ENCODE results near the gene EREG.
A peak's percentile ranks its signal among the peaks of the same experiment; 100 is the strongest.

The EREG gene, protein sequence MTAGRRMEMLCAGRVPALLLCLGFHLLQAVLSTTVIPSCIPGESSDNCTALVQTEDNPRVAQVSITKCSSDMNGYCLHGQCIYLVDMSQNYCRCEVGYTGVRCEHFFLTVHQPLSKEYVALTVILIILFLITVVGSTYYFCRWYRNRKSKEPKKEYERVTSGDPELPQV

DNA sequence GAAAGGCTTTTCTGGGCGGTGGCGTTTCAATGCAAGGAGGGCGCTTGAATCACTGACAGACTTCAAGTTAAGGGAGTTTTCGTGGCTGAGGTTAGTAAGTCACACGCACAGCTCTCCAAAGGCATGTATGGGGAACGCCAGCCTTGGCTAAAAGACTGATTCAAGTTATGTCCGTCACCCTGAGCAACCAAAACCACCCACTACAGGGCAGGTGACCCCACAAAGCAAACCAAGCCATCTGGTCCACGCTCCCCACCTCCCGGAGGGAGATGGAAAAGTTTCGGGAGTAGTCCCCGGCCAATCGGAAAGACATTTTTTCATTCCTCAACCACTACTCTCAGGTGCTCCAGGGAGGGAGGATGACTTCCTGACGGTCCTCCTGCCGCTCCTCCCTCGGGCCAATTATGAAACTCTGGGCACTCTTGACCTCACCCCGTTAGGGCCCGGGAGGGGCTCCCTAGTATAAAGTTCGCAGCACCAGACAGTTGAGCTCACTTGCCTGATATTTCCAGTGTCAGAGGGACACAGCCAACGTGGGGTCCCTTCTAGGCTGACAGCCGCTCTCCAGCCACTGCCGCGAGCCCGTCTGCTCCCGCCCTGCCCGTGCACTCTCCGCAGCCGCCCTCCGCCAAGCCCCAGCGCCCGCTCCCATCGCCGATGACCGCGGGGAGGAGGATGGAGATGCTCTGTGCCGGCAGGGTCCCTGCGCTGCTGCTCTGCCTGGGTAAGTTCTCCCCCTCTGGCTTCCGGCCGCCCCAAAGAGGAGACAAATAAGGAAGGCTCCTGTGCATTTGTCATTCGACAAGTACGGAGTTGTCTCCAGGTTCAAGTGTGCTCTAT is at the start of gene EREG:
TSS of gene EREG (plus strand) at position 494 of the 840 bp plus-strand sequence. CDS start at position 658, 164 bp downstream.
- peaks cover 52% of the 10 kb centered on the region for H3K27me3 Mint-ChIP-seq
- H3K9me3 Mint-ChIP-seq, result no peaks in the 10 kb centered on the region
- no peaks in the 10 kb centered on the region for H3K36me3 Mint-ChIP-seq (ENCODE audit: low read depth)
- peak within 1 kb of the TSS; percentile 61 for H3K4me3 Mint-ChIP-seq
- H3K4me1 Mint-ChIP-seq (ENCODE audit: low read depth), result peaks cover 14% of the 10 kb centered on the region
- H3K27ac Mint-ChIP-seq, result no peak within 1 kb of the TSS
- DNase-seq, result peak; percentile 41

DNA sequence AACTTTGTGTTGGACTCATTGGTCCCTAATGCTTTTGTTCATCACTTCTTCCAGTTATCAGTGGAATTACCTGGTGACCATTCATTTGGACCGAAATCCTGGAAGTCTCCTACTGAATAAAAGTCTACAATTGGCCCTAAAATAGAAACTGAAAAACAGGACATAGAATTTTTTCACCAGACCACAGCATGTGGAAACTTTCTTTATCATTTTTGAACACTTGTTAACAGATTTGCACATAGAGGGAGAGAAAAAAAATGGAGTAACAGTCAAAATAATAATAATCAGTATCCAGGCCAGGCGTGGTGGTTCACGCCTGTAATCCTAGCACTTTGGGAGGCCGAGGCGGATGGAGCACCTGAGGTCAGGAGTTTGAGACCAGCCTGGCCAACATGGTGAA is 49.6 kb upstream of the EREG start:
- H3K27me3 Mint-ChIP-seq, result no peaks in the 10 kb centered on the region
- H3K4me3 Mint-ChIP-seq, result no peak overlapping the region
- H3K9me3 Mint-ChIP-seq, result no peaks in the 10 kb centered on the region
- peaks cover under 1% of the 10 kb centered on the region for H3K4me1 Mint-ChIP-seq (ENCODE audit: low read depth)
- DNase-seq, result no peak
- H3K27ac Mint-ChIP-seq, result no peak overlapping the region
- H3K36me3 Mint-ChIP-seq (ENCODE audit: low read depth), result no peaks in the 10 kb centered on the region

DNA sequence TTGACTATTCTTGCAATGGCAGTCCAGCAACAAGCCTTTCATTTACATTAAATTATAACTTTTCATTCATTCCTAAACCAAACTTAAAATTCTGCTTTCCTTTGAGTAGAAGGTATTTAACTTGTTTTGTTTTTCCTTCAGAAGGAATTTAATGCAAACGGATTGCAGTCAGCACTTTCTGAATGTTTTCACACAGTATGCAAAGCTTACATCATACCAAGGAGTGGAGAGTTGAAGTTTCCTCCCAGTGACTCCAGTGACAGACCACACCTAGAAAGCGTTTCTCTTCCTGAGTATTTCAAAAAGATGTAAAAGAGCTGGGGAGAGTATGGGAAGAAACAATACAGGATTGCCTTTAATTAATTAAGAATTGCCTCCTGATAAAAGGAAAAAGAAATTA is 48.5 kb upstream of the EREG start:
- no peak for DNase-seq
- Mint-ChIP-seq H3K36me3 (ENCODE audit: low read depth) (no peaks in the 10 kb centered on the region), H3K27ac (no peak overlapping the region), H3K27me3 (no peaks in the 10 kb centered on the region), H3K9me3 (no peaks in the 10 kb centered on the region), H3K4me1 (ENCODE audit: low read depth) (peaks cover 3% of the 10 kb centered on the region), H3K4me3 (no peak overlapping the region)

DNA sequence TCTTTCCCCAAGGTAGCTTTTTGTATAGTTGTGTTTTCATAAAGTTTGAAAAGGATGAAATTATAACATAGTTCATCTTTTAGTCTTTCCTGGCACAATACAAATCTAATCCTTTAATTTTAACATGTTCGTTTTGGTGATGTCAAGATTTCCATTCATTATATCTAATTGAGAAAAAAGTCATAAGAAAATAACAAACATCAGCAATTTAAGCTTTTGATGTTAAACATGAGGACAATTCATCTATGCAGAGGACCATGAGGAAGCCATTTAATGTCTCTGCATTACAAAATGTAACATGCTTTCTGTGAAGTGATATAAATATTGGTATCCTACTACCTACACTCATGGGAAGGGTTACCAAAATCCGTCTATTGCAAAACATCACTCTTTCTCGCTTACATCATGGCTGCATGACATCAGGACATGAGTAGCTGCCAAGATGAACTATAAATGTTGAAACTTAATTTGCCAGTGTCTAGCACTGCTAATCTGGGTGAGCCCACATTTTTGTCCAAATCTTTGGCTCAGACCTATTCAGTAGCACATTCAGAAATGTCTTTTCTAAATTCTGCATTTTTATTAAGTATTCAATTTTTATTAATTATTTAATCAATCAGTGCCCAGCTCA is 47.2 kb upstream of the EREG start:
- H3K27me3 Mint-ChIP-seq, result peaks cover 7% of the 10 kb centered on the region
- H3K36me3 Mint-ChIP-seq (ENCODE audit: low read depth), result no peaks in the 10 kb centered on the region
- H3K27ac Mint-ChIP-seq, result no peak overlapping the region
- no peak for DNase-seq
- H3K9me3 Mint-ChIP-seq, result no peaks in the 10 kb centered on the region
- peaks cover 3% of the 10 kb centered on the region for H3K4me1 Mint-ChIP-seq (ENCODE audit: low read depth)
- H3K4me3 Mint-ChIP-seq, result no peak overlapping the region

DNA sequence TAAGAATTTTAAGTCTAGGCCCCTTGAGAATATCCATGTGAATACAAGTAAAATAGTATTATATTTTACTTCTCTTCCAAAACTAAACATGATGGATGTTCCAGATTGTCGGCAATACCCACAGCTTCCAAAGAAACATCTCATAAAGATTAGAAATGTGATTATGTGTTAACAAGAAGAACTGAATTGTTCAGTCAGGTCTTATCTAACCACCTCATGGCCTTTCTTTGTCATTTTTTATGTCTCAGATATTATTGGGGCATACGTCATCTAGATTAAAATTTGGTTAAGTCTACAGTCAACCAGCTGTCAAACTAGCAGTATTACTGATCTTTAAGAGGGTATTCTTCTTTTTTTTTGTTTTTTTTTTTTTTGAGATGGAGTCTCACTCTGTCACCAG is 46.7 kb upstream of the EREG start:
- no peak overlapping the region for H3K4me3 Mint-ChIP-seq
- DNase-seq, result no peak
- peaks cover 3% of the 10 kb centered on the region for H3K4me1 Mint-ChIP-seq (ENCODE audit: low read depth)
- H3K27ac Mint-ChIP-seq, result no peak overlapping the region
- peaks cover 7% of the 10 kb centered on the region for H3K27me3 Mint-ChIP-seq
- no peaks in the 10 kb centered on the region for H3K36me3 Mint-ChIP-seq (ENCODE audit: low read depth)
- H3K9me3 Mint-ChIP-seq, result no peaks in the 10 kb centered on the region

DNA sequence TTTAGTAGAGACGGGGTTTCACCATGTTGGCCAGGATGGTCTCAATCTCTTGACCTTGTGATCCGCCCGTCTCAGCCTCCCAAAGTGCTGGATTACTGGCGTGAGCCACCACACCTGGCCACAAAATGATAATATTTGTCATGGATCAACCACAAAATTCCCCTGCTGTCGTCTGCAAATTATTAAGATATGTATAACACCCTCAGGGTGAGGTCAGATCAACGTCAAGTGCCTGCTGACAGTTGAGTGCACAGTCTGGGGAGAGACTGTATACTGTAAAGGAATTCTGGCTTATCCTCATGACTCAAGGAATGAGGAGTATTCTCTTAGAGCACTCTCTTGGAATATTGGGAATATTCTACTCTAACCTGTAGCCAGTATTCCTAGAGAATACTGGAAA is 45.5 kb upstream of the EREG start:
- no peak overlapping the region for H3K27ac Mint-ChIP-seq
- no peak for DNase-seq
- no peaks in the 10 kb centered on the region for H3K9me3 Mint-ChIP-seq
- peaks cover 3% of the 10 kb centered on the region for H3K4me1 Mint-ChIP-seq (ENCODE audit: low read depth)
- H3K36me3 Mint-ChIP-seq (ENCODE audit: low read depth), result no peaks in the 10 kb centered on the region
- no peak overlapping the region for H3K4me3 Mint-ChIP-seq
- peaks cover 17% of the 10 kb centered on the region for H3K27me3 Mint-ChIP-seq

DNA sequence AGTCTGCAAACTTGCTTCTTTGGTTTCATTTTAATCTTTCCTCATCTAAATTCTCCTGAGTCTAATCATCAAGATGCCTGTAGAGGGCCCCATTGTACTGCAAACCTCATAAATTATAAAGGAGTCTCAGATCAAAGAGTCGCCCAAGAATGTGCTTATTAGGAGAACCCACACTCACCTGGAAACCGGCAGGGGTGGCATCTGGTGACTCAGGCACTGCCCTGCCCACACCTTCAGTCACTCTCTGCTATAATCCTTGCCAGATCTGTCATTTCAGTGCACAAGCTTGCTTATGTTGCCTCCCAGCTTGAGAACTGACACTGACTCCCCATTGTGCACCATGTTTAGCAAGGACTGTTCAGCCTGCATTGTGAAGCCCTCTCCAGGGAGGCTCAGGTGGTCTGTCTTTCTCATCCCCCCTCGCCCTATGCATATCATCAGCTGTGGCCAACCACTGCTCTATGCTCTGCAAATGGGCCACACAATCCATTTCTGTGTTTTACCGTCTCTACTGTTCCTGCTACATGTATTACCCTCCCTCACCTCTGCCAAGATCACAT is 44.3 kb upstream of the EREG start:
- Mint-ChIP-seq H3K4me1 (ENCODE audit: low read depth) (peaks cover 3% of the 10 kb centered on the region), H3K9me3 (no peaks in the 10 kb centered on the region), H3K27ac (no peak overlapping the region), H3K4me3 (no peak overlapping the region), H3K27me3 (peaks cover 19% of the 10 kb centered on the region), H3K36me3 (ENCODE audit: low read depth) (no peaks in the 10 kb centered on the region)
- peak; percentile 37 for DNase-seq

DNA sequence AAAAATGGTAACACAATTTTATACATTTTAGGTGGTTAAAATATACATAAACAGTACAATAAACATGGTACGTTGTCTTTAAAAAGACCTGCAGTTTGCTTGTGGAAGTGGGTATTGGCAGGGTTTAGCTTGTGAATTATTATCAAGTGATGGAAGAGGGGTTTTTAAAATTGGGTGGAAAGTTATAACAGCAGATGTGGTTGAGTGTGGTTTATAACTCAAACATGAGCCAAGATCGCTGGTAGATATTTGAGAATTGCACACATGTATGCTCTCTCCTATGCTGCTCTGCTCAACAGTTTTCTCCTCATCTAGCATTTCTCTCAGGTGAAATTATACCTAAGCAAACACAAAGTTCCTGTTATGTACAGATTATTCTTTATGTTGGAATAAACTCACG is 42.6 kb upstream of the EREG start:
- Mint-ChIP-seq H3K9me3 (no peaks in the 10 kb centered on the region), H3K4me1 (ENCODE audit: low read depth) (peaks cover 3% of the 10 kb centered on the region), H3K4me3 (no peak overlapping the region), H3K27ac (no peak overlapping the region), H3K36me3 (ENCODE audit: low read depth) (no peaks in the 10 kb centered on the region), H3K27me3 (peaks cover 21% of the 10 kb centered on the region)
- DNase-seq, result no peak

DNA sequence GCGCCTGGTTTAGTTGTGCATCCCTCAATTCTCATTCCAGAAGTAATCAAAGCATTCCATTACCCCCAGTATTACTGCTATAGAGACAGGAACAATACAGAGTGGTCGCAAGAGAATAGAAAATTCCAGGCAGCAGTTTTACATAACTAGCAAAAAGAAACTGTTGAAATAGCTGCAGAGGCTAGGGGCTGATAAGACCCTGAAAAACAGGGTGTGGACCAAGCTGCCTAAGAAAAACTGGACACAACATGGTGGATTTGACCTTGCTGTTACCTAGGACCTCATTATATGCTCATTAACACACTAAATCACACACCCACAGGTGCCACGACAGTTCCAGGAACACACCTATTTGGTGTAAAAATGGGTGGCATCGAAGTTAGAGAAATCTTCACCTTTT is 41.3 kb upstream of the EREG start:
- H3K36me3 Mint-ChIP-seq (ENCODE audit: low read depth), result no peaks in the 10 kb centered on the region
- no peaks in the 10 kb centered on the region for H3K9me3 Mint-ChIP-seq
- H3K4me1 Mint-ChIP-seq (ENCODE audit: low read depth), result peaks cover 3% of the 10 kb centered on the region
- H3K4me3 Mint-ChIP-seq, result no peak overlapping the region
- no peak for DNase-seq
- no peak overlapping the region for H3K27ac Mint-ChIP-seq
- peaks cover 28% of the 10 kb centered on the region for H3K27me3 Mint-ChIP-seq

DNA sequence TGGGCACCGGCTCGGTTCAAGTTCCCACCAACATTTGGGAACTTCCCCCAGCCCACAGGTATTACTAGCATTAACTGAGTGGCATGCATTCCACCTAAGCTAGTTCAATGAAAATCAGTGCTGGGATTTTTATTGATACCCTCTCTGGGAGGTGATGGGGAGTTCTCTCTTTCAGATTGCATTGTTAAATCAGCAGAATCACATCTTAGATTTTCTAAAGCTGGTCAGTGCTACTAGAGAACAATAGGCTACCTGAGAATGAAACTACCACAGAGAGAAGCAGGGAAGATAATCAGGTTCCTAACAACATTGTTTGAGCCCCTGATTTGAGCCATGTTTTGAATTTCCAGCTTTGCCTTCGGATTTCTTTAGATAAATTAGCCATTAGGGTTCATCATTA is 40.7 kb upstream of the EREG start:
- Mint-ChIP-seq H3K4me1 (ENCODE audit: low read depth) (peaks cover 3% of the 10 kb centered on the region), H3K27me3 (peaks cover 34% of the 10 kb centered on the region)

DNA sequence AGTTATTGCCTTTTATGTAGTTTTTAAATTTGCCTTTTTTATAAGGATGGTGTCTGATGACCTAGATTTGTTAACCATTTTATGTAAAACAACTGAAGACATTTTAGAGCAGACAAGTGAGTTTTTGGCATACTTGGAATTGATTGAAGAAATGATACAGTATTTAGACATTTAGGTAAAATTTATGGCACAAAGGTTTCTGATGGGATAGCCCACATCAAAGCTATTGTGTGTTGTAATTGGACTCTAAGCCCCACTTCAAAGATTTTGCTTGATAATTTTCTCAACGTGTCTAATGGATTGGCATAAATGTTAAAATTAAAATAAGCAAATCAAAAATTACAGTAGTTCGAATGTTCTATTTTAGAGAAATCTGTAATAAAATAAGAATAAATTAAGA is 39.1 kb upstream of the EREG start:
- DNase-seq, result no peak

More for the DNA sequence above, 40.7 kb upstream of the EREG start:
- H3K9me3 Mint-ChIP-seq, result no peaks in the 10 kb centered on the region
- H3K4me3 Mint-ChIP-seq, result no peak overlapping the region
- DNase-seq, result no peak
- no peaks in the 10 kb centered on the region for H3K36me3 Mint-ChIP-seq (ENCODE audit: low read depth)
- H3K27ac Mint-ChIP-seq, result no peak overlapping the region

DNA sequence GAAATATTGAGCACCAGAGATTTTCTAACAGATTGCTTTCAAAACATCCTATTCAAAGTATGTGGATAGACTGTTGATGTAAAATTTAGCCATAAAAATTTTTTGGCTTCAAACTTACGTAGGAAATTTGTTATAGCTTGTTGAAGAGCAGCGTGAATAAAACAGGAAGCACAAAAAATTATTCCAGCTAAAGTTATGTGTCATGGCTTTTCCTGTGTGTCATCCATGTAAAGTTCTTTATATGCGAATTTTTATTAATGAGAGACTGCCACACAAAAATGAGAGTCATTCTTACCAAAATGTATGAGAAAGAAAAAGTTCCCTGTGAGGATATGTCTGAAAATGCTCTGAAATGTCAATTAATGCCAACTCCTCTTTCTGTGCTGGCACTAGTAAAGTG is 37.2 kb upstream of the EREG start:
- H3K9me3 Mint-ChIP-seq, result no peaks in the 10 kb centered on the region
- H3K4me3 Mint-ChIP-seq, result no peak overlapping the region
- H3K36me3 Mint-ChIP-seq (ENCODE audit: low read depth), result no peaks in the 10 kb centered on the region
- H3K27me3 Mint-ChIP-seq, result peaks cover 33% of the 10 kb centered on the region
- H3K27ac Mint-ChIP-seq, result no peak overlapping the region
- H3K4me1 Mint-ChIP-seq (ENCODE audit: low read depth), result no peaks in the 10 kb centered on the region
- no peak for DNase-seq

More for the DNA sequence above, 39.1 kb upstream of the EREG start:
- Mint-ChIP-seq H3K4me3 (no peak overlapping the region), H3K27ac (no peak overlapping the region), H3K27me3 (peaks cover 40% of the 10 kb centered on the region), H3K9me3 (no peaks in the 10 kb centered on the region), H3K36me3 (ENCODE audit: low read depth) (no peaks in the 10 kb centered on the region), H3K4me1 (ENCODE audit: low read depth) (no peaks in the 10 kb centered on the region)

DNA sequence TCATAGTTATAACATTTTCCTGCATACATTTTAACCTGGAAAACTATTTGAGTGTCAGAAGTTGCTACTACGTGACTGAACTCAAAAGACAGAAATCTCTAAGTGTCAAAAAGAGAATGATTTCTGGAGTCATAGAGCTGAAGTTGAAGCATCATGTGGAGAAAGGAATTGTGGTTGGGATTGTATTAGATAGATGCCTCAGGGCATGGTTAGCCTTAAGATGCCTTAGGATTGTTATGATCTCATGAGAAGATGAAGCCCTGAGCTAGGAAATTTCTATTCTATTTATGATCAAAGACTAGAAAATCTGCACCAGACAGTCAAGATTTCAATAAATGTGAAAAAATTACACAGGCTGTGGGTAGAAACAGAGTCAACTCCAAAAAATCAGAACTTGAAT is 36.4 kb upstream of the EREG start:
- Mint-ChIP-seq H3K27me3 (peaks cover 32% of the 10 kb centered on the region), H3K9me3 (no peaks in the 10 kb centered on the region), H3K4me1 (ENCODE audit: low read depth) (no peaks in the 10 kb centered on the region), H3K27ac (no peak overlapping the region), H3K4me3 (no peak overlapping the region), H3K36me3 (ENCODE audit: low read depth) (no peaks in the 10 kb centered on the region)
- no peak for DNase-seq

DNA sequence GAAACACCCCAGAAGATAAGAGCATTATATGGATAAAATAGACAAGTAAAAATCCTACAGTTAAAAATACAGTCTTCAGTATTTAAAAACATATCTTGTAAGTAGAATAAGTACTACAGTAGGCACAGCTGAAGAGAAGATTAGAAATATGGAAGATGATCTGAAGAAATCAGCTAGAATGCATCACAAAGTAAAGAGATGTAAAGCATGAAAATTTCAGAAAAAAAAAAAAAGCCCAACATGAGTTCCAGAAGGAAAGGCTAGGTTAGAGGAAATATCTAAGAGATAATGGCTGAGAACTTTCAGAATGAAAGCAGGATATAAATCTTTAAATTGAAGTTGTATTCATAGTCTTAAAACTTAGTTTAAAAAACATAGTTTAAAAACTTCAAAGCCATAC is 35.6 kb upstream of the EREG start:
- Mint-ChIP-seq H3K4me3 (no peak overlapping the region), H3K27me3 (peaks cover 25% of the 10 kb centered on the region), H3K9me3 (no peaks in the 10 kb centered on the region), H3K36me3 (ENCODE audit: low read depth) (no peaks in the 10 kb centered on the region), H3K27ac (no peak overlapping the region), H3K4me1 (ENCODE audit: low read depth) (no peaks in the 10 kb centered on the region)
- no peak for DNase-seq

DNA sequence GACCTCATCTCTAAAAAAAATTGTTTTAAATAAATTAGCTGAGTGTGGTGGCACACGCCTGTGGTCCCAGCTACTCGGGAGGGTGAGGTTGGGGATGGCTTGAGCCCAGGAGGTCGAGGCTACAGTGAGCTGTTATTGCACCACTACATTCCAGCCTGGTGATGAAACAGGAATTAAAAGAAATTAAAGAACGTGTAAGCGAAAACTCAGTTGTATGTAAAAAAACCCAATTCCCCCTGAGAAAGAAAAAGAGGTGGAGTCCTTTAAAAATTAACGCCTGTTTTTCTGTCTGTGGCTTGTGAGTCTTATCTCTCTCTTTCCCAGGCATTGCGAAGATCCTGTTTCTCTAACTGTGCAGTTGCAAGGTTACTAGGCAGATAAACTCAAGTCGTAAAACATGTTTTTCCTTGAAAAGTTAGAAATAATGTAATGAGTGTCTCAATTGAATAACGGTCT is 34.6 kb upstream of the EREG start:
- Mint-ChIP-seq H3K27ac (no peak overlapping the region), H3K4me1 (ENCODE audit: low read depth) (no peaks in the 10 kb centered on the region), H3K4me3 (no peak overlapping the region), H3K36me3 (ENCODE audit: low read depth) (no peaks in the 10 kb centered on the region), H3K9me3 (no peaks in the 10 kb centered on the region), H3K27me3 (peaks cover 23% of the 10 kb centered on the region)
- no peak for DNase-seq
